Glomerular endothelial cell (primary cell): Measurements from ENCODE around the gene SNX30. TPM values are rescaled to one million over a fixed set of nuclear protein-coding genes. Genes with fewer than 3 reads are reported as not detected.

Experiments used
- DNase-seq: peaks from one replicate; pipeline ENCODE4 v3.0.0-alpha.2; 2011; ENCODE audit warnings: low read depth, low spot score; ENCODE audit errors: extremely low read depth
- total RNA-seq: library from RNA; depleted of rRNA; stranded (reverse); fragments of >200 nt; gene quantifications from 2 replicates; pipeline ENCODE4 v1.2.3, GENCODE V29; 2015

SNX30 gene
- total RNA-seq, 1 donor from 2014 or later: 10.7 TPM

- DNase-seq: no peak
Measured at GRCh38 chr9:112751056-112751795, 666 bp downstream of the SNX30 start.

GRCh38 chr9:112752334-112753125 lies 2.0 kb downstream of the SNX30 start:
- DNase-seq: no peak

GRCh38 chr9:112753725-112754124 lies 3.2 kb downstream of the SNX30 start:
- no peak for DNase-seq

- DNase-seq: no peak
Measured at GRCh38 chr9:112754578-112754977, 4.0 kb downstream of the SNX30 start.

- no peak for DNase-seq
Measured at GRCh38 chr9:112755016-112755427, 4.5 kb downstream of the SNX30 start.

GRCh38 chr9:112755675-112756074 lies 5.1 kb downstream of the SNX30 start:
- no peak for DNase-seq

- DNase-seq: no peak
Measured at GRCh38 chr9:112757282-112757883, 6.8 kb downstream of the SNX30 start.

- no peak for DNase-seq
Measured at GRCh38 chr9:112757940-112758339, 7.4 kb downstream of the SNX30 start.

- DNase-seq: no peak
Measured at GRCh38 chr9:112760821-112761220, 10.3 kb downstream of the SNX30 start.

- no peak for DNase-seq
Measured at GRCh38 chr9:112761912-112762655, 11.5 kb downstream of the SNX30 start.

GRCh38 chr9:112762726-112763518 lies 12.4 kb downstream of the SNX30 start:
- DNase-seq: no peak

GRCh38 chr9:112764344-112764743 lies 13.8 kb downstream of the SNX30 start:
- DNase-seq: no peak

- no peak for DNase-seq
Measured at GRCh38 chr9:112764837-112765236, 14.3 kb downstream of the SNX30 start.

- no peak for DNase-seq
Measured at GRCh38 chr9:112765281-112765680, 14.7 kb downstream of the SNX30 start.

- no peak for DNase-seq
Measured at GRCh38 chr9:112771359-112772214, 21.0 kb downstream of the SNX30 start.

- no peak for DNase-seq
Measured at GRCh38 chr9:112772215-112772509, 21.6 kb downstream of the SNX30 start.

- no peak for DNase-seq
Measured at GRCh38 chr9:112772551-112772950, 22.0 kb downstream of the SNX30 start.

- no peak for DNase-seq
Measured at GRCh38 chr9:112774006-112774996, 23.7 kb downstream of the SNX30 start.
